Gastroesophageal sphincter (tissue), 3 donors: ENCODE measurements around the gene CALHM5.

Experiments used
- EP300 ChIP-seq: sonication (generic); formaldehyde crosslinking; IDR thresholded peaks from one replicate; pipeline ENCODE4 v1.6.1; 2017; ENCODE audit warnings: antibody characterized with exemption, mild to moderate bottlenecking
- TF ChIP-seq, protein P1 (sequence below), 4 experiments: fragments of 200-600 bp in 2 of 4; fragments of 450-650 bp in 2 of 4; sonication (generic) in 1 of 4; IDR thresholded peaks; one replicate each; pipeline ENCODE4 v1.5.1; 2017 to 2019; ENCODE audit warnings: antibody characterized with exemption in 4 of 4, mild to moderate bottlenecking in 2 of 4, moderate library complexity in 2 of 4

DNA sequence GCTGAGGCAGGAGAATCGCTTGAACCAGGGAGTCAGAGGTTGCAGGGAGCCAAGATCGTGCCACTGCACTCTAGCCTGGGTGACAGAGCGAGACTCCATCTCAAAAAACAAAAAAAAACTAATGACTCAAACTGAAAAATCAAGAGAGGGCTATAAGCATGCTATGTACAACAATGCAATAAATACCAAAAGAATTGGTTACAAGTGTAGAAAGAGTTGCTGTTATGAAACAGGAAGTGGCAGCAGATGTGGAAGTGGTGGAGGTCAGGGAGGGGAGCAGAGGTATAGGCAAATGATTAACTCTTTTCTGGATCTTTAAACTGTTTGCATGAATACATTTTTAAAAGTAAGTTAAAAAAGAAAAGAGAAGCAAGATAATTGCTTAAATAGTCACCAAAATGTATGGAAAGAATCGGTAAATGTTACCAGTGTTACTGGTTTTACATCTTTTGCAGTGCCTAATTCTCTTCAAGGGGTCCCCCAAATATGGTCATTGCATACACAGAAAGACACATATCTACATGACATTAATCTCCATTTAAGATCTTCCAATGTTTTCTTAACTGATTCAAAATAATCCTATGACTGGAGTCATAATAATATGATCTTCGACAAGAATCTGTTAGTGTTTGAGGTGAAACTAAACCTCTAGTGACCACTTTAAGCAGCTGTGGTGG lies 35.3 kb upstream of the CALHM5 start:
- TF ChIP-seq EP300 = no peak
- TF ChIP-seq, protein P1, sequence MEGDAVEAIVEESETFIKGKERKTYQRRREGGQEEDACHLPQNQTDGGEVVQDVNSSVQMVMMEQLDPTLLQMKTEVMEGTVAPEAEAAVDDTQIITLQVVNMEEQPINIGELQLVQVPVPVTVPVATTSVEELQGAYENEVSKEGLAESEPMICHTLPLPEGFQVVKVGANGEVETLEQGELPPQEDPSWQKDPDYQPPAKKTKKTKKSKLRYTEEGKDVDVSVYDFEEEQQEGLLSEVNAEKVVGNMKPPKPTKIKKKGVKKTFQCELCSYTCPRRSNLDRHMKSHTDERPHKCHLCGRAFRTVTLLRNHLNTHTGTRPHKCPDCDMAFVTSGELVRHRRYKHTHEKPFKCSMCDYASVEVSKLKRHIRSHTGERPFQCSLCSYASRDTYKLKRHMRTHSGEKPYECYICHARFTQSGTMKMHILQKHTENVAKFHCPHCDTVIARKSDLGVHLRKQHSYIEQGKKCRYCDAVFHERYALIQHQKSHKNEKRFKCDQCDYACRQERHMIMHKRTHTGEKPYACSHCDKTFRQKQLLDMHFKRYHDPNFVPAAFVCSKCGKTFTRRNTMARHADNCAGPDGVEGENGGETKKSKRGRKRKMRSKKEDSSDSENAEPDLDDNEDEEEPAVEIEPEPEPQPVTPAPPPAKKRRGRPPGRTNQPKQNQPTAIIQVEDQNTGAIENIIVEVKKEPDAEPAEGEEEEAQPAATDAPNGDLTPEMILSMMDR (IDR thresholded peaks at IDR 0.05) = no peak
